Measurements from ENCODE around the gene SLC25A23.
"Not testable (repeated sequence)": the region's sequence is repeated elsewhere in the genome, so short reads cannot be mapped to it uniquely, and the experiment has no call there.

Gene SLC25A23

DNA sequence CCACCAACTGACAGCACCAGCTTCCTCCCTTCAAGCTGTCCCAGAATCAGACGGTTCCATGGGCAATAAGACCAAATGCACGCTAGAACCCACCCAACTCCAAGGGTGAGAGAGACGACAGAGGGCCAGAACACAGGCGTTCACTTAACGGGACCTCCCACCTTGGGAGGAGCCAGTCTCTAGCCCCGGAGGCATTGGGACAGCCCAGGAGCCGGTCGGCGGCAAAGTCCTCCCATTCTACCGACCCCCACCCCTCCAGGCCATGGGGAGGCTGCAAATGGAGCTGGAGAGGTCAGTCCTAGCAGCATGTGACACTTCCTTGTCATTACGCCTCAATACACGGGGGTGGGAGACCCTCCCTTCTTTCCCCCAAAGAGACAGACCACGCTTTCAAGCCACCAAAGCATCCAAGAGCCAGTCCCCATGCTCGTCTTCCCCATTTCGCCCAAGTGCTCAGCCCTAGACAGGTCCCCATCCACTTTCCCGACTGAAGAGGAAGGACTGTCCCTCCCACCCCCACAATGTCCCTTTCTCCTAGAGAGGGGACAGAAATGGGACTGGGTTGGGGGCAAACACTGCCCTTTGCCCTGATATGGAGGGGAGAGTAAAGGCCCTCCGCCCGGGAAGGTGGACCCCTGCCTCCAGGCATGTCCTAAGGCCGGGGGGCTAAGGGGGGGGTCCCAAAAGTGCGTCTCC lies 35.9 kb downstream of the SLC25A23 start:
- no peak for DNase-seq

DNA sequence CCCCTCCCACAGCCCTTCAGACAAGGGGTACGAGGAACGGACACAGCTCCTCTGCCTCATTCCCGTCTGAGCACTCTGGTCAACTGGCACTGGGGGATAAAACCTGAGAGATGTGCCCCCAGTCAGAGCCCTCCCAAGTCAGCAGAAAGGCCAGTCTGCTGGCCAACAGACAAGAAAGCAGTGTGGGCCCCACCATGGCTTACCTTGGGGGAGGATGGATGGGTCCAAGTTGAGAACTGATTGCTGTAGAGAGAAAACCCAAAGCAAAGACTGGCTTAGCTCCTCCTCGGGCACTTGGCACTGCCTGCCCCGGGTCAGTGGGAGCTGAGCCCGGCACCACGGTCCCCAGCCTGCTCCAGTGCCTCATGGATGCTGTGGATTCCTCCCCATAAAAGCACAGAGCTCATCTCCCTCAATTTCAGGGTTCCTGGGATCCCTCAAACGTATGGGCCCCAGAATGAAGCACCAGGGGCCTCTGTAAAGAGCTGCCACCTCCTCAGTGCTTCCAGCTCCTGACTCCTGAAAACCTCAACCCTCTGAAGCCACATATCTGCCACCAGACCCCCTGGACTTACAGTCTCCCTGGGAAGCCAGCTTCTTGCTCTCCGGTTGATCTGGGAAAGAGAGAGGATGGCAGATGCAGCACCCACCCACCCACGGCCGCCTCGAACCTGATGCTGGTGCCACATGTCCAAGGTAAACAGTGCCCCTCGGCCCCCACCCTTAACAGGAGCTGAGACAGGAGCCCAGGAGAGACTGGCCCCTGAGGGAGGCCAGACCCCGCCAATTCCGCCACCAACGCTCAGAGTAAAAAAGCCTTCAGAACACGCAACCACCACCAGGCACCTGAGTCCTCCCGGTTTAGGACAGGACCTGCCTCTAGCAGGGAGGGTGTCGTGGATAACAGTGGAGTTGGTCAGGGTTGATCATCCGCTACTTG lies 38.2 kb downstream of the SLC25A23 start:
- DNase-seq: no peak

DNA sequence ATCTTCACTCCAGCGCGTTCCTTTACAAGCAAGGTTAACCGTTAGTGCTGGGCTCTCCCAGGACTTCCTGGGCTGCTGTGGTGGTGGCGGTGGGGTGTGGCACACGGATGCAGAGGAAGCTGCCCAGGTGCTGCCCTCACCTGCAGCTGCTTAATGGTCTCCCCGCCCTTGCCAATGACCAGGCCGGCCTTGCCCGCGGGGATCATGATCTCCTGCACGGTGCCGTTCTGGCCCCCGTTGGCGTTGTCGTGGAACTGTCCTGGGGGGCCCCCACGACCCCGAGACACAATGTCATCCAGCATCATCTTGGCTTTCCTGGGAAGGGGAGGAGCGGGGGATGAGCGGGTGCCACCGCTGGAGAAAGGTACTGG lies 41.0 kb downstream of the SLC25A23 start:
- no peak for DNase-seq

DNA sequence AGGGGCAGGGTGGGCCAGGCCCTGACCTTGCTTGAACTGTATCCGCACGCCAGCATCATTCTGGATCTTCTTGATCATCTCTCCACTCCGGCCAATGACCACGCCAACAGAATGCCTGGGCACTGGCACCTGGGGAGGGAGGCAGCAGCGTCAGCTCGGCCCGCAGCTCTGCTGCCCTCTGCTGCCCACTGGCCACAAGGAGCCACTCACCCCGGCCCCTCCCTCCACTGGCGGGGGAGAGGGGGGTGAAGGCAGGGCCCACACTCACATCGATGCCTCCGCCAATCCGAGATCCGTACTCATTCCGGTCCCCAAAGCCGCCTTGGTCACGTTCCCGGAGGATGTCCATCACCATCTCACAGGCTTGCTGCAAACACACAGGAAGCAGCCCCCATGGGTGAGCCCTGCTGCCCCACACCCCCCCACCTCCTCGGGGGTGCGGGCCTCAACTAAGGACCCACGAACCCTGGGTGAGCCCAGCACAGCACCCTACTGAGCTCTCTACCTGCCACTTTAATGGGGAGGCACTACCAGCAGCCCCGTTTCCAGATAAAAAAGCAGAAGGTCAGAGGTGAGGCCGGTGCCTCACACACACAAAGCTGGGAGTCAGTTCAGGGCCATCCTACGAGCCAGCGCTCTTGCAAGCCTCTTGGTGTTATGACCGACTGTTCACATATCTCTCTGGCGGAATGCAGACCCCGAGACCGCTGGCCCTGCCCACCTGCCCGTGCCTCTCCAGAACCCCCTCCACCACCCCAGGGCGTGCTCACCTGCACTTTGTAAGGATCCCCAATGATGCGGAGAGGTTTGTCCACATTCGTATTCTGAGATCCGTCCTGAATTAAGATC lies 41.7 kb downstream of the SLC25A23 start:
- DNase-seq: no peak

DNA sequence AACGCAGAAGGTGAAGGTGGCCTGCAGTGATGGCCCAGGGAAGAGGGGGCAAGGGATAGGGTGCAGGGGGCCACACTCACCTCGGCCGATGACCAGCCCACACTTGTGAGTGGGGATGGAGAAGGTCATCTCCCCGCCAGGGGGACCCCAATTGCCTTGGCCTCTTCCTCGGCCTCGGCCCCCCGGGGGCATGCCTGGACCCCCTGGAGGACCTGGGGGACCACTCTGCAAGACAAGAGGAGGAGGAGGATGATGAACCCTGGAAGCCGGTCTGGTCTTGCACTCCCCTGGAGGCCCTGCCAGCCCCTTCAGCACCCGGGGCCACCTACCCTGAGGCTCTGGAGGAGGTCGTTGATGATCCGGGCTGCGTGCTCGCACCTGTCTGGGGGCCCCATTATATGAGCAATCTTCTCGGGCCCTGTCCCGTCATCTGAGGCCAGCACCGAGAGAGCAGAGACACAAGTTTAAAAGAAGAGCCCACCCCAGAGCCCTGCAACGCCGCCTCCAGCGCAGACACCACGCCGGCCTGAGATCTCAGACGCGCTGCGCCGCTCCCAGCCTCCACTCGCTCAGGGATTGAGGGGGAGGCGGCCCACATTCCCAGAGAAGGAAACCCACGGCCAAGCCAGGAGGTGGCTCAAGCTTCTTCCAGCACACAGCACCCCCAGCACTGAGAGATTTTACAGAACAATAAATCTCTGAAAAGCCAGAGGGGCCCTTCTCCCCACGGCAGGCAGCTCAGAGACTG lies 42.8 kb downstream of the SLC25A23 start:
- no peak for DNase-seq

DNA sequence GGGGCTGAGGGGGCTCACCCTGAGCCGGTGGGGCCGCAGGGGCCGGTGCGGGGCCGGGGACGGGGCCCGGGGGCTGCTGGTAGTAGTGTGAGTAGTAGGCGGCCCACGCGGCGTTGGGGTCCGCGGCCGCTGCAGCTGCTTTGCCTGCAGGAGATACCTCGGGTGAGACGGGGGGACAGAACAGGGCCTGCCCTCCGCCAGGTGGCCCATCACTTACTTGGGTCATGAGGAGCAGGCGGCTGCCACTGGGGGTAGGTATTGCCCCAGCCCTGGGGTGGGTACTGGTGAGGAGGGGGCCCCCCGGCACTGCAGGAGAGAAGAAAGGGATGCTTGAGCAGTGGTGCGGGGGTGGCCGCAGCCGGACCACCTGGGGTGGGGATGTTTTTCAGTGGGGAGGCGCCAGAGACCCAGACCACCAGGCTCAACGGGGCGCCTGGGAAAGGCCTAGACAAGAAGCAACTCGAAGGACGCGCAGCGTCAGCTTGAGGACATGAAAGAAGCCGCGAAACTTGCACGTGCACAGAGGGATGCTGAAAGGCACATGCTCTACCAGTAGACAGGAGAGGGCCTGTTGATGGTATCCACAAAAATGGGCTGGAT lies 43.9 kb downstream of the SLC25A23 start:
- DNase-seq: no peak

DNA sequence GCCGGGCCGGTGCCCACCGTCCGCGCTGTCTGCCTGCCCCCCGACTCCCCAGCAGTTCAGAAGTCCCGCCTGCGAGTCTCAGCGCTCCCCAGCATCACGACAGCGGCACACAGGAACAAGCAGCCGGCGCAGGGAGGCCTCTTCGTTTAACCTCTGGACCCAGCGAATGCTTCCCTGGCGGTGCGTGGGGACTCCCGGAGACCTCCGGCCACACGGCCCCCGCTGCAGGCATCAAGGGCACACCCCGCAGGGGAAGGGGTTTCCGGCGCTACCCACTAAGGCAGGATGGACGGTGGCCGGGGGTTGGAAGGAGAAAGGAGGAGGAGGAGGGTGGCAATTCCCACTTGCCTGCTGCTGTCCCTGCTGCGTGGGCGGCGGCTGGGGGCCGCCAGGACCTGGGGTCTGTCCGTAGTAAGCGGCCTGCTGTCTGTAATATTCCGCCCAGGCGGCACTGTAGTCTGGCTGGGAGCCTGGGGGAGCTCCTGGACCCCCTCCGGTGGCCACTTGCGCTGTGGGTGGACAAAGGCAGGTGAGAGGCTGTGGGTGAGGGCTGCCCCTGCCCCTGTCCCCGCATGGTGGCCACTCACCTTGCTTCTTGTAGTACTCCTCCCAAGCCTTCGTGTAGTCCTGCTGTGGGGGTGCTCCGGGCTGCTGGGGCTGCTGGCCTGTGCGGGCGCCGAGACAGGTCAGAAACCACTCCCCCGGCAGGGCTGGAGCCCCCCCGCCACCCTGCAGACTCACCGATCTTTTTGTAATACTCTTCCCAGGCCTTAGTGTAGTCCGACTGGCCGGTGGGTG lies 44.6 kb downstream of the SLC25A23 start:
- DNase-seq: no peak

DNA sequence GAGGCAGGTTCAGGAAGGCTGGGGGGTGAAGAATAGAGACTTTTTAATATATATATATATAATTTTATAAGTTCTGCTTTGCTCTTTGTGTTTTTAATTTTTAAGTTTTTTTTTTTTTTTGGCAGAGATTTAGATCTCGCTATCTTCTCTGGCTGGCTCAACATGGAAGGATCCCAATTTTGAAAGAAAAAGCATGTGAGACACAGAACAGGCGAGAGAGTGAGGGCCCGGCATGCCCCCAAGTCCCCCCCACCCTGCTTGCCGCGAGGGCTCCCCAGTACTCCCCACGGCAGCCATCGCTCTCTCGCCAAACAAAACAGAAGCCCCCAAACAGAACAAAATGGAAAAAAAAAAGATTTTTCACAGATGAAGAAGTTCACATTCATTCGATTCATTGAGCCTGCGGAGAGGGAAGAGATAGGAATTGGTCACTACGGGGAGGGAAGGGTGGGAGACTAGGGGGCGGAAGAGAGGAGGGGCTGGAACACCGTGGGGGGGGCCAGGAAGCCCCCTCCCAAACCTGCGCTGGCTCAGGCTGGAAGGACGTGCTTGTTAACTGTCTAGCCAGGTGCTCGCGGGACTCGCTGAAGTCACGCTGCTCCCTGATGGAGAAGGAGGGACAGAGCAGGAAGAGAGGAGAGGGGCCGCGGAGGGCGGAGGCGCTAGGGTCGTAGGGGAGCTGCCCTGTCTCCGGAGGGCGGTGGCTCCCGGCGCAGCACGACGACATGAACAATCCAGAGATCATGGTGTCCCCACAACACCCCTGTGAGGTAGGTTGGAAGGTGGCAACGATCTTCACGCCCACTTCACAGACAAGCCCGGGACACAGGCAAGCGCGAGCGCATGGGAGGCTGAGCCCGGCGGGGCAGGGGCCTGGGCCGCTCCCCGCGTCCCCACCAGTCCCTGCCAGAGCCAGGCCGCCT lies 45.6 kb downstream of the SLC25A23 start:
- no peak for DNase-seq

DNA sequence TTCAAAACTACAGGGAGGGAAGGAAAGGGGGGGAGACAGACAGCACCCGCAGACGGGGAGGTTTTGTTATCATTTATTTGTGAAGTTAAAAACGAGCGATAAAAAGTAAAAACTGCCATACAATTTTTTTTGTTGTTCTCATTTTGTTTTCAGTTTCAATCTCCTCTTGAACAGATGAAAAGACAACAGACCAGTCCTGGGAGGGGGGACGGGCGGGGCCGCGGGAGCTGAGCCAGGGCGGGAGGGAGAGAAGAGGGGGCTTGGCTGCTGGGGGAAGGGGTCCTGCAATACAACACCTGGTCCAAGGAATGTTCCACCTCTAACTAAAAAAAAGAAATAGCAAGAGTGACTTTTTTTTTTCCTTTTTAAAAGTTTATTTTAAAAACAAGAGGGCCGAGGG lies 46.3 kb downstream of the SLC25A23 start:
- no peak for DNase-seq

DNA sequence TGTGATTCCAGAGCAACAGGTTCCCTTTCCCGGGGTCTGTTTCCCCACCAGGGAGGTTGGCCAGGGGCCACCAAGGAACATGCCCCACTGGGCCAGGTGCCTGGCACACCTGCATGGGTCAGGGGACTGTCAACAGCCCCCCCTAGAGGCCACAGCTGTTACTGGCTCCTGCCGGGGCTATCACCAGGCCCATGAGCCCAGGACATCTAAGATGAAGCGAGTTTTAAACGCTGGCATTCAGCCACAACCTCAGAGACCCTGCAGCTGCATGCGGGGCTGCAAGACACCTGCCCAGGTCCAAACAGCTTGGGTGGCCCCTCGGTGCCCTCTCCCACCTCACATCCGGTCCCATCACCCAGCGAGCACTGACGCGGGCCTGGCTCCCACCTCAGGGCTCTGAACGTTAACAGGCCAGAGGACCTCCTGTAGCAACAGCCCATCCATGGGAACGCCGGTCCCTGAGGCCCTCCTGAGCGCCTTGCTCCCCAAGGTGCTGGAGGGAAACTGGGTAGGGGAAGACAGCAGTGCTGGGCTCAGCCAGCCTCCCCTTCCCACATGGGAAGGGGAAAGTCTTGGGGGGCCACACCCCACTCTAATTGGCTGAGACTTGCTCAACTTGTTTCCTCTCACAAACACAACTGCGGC lies 47.0 kb downstream of the SLC25A23 start:
- no peak for DNase-seq

DNA sequence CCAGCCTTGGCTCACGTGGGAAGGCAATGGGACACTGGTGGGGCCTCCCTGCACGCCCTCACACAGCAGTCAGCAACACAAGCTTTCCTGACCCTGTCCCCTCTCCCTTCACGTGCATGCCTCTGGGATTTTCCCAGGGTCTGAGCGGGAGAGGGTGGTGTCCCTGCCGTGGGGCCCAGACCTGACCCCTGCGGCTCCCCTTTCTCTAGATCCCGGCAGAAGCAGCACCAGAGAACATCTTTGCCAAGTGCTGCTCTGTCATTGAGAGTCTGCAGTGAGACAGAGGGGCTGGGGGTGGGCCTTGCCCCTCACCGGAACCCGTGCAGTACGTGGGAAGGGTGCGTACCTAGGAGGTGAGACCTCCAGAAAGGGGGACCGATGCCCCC lies 47.5 kb downstream of the SLC25A23 start:
- DNase-seq: no peak

DNA sequence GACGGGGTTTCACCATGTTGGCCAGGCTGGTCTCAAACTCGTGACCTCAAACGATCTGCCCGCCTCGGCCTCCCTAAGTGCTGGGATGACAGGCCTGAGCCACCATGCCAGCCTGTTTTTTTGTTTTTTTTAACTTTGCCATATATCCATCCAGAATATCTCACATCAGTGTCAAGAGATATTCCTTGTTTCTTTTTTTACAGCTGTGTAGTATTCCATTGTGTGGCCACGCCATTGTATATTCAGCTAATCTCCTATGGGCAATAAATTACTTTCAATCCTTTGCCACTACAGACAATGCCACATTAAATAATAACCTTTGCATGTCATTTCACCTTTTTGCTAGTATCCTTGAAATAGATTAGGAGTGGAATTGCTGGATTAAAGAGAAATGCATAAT lies 50.2 kb downstream of the SLC25A23 start:
- no peak for DNase-seq

DNA sequence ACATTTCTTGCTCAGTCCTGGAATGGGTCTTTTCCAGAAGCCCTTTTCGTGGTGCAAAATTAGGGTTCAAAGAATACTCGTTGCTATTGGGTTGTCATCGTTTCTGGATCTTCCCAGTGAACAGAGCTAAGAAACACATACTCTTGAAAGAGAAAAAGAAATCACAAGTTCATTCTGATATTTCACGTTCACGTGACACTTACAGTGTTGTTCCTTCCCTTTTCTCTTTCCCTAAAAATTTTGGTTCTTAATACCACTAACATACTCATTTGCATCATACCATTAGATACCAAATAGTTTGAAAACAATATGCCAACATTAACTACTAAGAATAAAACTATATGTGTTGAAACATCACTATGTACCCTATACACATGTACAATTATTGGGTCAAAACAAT lies 53.2 kb downstream of the SLC25A23 start:
- no peak for DNase-seq

DNA sequence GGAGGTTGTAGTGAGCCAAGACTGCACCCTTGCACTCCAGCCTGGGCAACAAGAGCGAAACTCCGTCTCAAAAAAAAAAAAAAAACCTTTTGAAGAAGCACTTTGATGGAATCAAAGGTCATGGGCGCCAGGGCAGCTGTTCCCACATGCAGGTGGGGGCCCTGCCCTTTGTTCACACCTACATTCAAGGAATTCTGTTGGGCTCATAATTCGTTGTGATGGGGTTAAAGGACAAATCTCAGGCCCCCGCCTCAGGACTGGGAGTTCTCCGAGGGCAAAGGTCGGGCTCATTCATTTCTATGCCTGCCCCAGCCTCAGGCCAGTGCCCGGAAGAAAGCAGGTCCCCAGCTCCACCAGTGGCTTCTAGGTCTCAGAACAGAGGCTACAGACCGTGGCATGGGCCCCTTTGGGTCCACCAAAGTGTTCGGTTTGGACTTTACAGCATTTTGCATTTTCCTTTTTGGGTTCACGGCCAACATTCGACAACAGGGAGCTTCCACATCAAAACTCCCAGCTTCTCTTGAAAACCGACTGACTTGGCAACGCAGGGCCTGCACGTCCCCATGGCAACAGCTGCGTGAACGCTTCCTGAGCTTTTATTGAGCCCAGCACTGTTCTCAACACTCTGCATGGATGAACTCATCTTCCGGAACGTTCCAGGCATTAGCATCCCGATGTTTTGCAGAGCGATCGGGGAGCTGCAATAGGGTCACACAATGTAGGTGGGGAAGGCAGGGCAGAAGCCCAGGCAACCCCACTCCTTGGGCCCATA lies 56.6 kb downstream of the SLC25A23 start:
- DNase-seq: no peak

DNA sequence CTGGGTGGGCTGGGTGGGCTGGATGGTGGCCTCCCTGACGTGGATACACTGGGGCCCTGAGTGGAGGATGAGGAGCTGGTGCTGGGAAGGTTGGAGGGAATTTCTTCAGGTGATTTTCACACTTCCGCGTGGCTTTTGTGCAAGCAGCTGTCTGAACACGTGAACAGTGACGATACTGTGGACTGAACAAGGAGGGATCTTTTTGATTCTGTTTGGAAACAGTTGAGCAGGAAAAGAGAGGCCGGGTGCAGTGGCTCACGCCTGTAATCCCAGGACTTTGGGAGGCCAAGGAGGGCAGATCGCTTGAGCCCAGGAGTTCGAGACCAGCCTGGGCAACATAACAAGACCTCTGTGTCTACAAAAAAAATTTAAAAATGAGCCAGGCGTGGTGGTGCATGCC lies 57.5 kb downstream of the SLC25A23 start:
- no peak for DNase-seq

DNA sequence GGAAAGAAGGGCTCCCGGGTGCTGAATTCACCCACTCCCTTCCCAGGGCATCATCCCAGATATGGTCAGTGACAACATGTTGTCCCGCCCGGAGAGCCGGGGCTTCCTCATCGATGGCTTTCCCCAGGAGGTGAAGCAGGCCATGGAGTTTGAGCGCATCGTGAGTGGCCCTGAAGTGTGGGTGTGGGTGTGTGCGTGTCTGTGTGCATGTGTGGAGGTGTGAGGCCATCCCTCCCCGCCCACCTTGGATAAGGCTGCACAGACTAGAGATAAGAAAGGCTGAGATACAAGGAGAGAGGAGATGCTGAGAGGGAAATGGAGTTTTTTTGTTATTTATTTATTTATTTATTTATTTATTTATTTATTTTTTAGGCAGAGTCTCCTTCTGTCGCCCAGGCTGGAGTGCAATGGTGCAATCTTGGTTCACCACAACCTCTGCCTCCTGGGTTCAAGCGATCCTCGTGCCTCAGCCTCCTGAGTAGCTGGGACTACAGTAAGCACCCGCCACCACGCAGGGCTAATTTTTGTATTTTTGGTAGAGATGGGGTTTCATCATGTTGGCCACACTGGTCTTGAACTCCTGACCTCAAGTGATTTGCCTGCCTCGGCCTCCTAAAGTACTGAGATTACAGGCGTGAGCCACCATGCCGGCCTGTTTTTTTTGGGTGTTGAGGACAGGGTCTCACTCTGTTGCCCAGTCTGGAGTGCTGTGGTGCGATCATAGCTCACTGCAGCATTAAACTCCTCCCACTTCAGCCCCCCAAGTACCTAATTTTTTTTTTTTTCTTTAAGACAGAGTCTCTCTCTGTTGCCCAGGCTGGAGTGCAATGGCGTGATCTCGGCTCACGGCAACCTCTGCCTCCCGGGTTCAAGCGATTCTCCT lies 59.3 kb downstream of the SLC25A23 start:
- DNase-seq: not testable (repeated sequence)

DNA sequence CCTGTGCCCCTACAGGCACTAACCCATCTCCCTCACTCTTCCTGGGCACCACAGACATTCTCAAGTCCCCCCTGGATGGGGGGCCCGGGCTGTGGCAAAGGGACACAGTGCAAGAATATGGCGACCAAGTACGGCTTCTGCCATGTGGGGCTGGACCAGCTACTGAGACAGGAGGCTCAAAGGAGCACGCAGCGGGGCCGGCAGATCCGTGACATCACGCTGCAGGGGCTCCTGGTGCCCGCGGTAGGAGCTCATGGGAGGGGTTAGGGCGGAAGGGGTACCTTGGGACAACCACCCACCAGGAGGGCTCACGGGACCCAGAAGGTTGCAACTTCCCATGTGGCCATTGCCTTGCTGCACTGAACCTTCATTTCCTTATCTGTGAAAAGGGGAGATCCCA lies 63.3 kb downstream of the SLC25A23 start:
- DNase-seq: no peak

DNA sequence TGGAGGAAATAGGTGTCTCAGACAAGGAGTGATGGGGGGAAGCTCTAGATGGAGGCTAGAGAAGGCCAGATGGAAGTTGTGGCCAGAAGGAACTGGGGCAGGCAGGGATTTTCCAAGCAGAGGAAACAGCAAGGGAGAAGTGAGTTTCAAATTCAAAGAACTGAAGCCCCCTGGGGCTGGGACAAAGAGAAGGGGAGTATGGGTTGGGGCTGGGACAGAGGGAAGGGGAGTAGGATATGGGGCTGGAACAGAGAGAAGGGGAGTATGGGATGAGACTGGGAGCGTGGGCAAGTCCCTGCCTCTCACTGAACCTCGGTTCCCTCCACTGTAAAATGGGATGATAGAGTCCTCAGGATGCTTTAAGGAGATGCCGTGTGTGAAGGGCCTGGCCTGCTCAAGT lies 64.8 kb downstream of the SLC25A23 start:
- DNase-seq: no peak

Measured in NCI-H1105 treated with DMSO at 0.1 percent for 48 hours (cell line).